Frontal cortex (tissue), 4 donors: ENCODE data around the gene FRAS1. TPM values are rescaled to one million over a fixed set of nuclear protein-coding genes. Genes with fewer than 3 reads are reported as not detected.
"Not testable (repeated sequence)": the region's sequence is repeated elsewhere in the genome, so short reads cannot be mapped to it uniquely, and the experiment has no call there.

Source experiments
- DNase-seq, 2 donors: peaks; one replicate each; pipeline ENCODE4 v3.0.0; 2012; ENCODE audit warnings: low spot score in 2 of 2
- FAIRE-seq: peaks from 2 replicates; lab custom pipeline; 2012; peaks lifted over from hg19 to GRCh38; lab: Jason Lieb, UNC
- total RNA-seq: library from RNA; depleted of rRNA; stranded (reverse); fragments of >200 nt; gene quantifications from one replicate; pipeline ENCODE4 v1.2.3, GENCODE V29; 2014
- donor health status: control.
- donor health status: control.
- donor health status: control.

The FRAS1 gene
- total RNA-seq, 1 donor from 2014 or later: 13.0 TPM

- DNase-seq (no peak), FAIRE-seq (no peak)
These were observed 142.9 kb downstream of the FRAS1 start for GRCh38 chr4:78199984-78200383.

- FAIRE-seq: no peak
These were observed 143.8 kb downstream of the FRAS1 start for GRCh38 chr4:78200949-78201348.

GRCh38 chr4:78204176-78204575 is 147.1 kb downstream of the FRAS1 start:
- FAIRE-seq (no peak), DNase-seq (no peak)

More at GRCh38 chr4:78200949-78201348, 143.8 kb downstream of the FRAS1 start:
- no peak for DNase-seq

GRCh38 chr4:78205591-78205990 is 148.5 kb downstream of the FRAS1 start:
- no peak for DNase-seq
- no peak for FAIRE-seq

GRCh38 chr4:78207541-78207940 is 150.4 kb downstream of the FRAS1 start:
- FAIRE-seq (no peak), DNase-seq (no peak)

- DNase-seq: no peak
- FAIRE-seq: no peak
These were observed 150.8 kb downstream of the FRAS1 start for GRCh38 chr4:78207951-78208350.

GRCh38 chr4:78208896-78209295 is 151.8 kb downstream of the FRAS1 start:
- DNase-seq, FAIRE-seq: not testable (repeated sequence)

GRCh38 chr4:78210694-78211410 is 153.7 kb downstream of the FRAS1 start:
- FAIRE-seq: no peak
- DNase-seq: no peak

GRCh38 chr4:78213218-78213617 is 156.1 kb downstream of the FRAS1 start:
- DNase-seq (no peak), FAIRE-seq (no peak)

- DNase-seq (no peak), FAIRE-seq (no peak)
These were observed 157.0 kb downstream of the FRAS1 start for GRCh38 chr4:78214078-78214477.

- DNase-seq: no peak
- FAIRE-seq: no peak
These were observed 160.4 kb downstream of the FRAS1 start for GRCh38 chr4:78217557-78217956.

GRCh38 chr4:78218260-78218659 is 161.1 kb downstream of the FRAS1 start:
- DNase-seq (no peak), FAIRE-seq (no peak)

GRCh38 chr4:78219825-78220224 is 162.7 kb downstream of the FRAS1 start:
- DNase-seq (no peak), FAIRE-seq (no peak)

- DNase-seq (no peak), FAIRE-seq (no peak)
These were observed 163.2 kb downstream of the FRAS1 start for GRCh38 chr4:78220283-78220682.

- no peak for DNase-seq
These were observed 165.6 kb downstream of the FRAS1 start for GRCh38 chr4:78222575-78223186.

GRCh38 chr4:78225236-78225635 is 168.1 kb downstream of the FRAS1 start:
- FAIRE-seq (no peak), DNase-seq (no peak)

More at GRCh38 chr4:78222575-78223186, 165.6 kb downstream of the FRAS1 start:
- no peak for FAIRE-seq

- FAIRE-seq: no peak
- DNase-seq: no peak
These were observed 169.2 kb downstream of the FRAS1 start for GRCh38 chr4:78226279-78226678.

GRCh38 chr4:78227411-78228057 is 170.4 kb downstream of the FRAS1 start:
- FAIRE-seq (no peak), DNase-seq (no peak)

- FAIRE-seq: no peak
- no peak for DNase-seq
These were observed 178.7 kb downstream of the FRAS1 start for GRCh38 chr4:78235800-78236199.

- DNase-seq (peak in 1 of 2 donors; percentile 5), FAIRE-seq (no peak)
These were observed 180.2 kb downstream of the FRAS1 start for GRCh38 chr4:78237360-78237759.

- no peak for DNase-seq
- no peak for FAIRE-seq
These were observed 184.9 kb downstream of the FRAS1 start for GRCh38 chr4:78242071-78242470.
